ENCODE data around the gene FOXK1.
"Not testable (repeated sequence)": the region's sequence is repeated elsewhere in the genome, so short reads cannot be mapped to it uniquely, and the experiment has no call there.

The FOXK1 gene

GRCh38 chr7:4800487-4800886 lies 118.4 kb downstream of the FOXK1 start:
- H3K27ac ChIP-seq: no peak overlapping the region
- CTCF ChIA-PET: no interaction called here
- POLR2A ChIA-PET (ENCODE audit: low non-redundant PET): no interaction called here
- no peak for TF ChIP-seq CTCF (conservative IDR thresholded peaks at IDR 0.05; ENCODE audit: low read depth)
- no peak for DNase-seq (ENCODE audit: low spot score)

- CTCF ChIA-PET: no interaction called here
- TF ChIP-seq CTCF (conservative IDR thresholded peaks at IDR 0.05; ENCODE audit: low read depth): no peak
- H3K27ac ChIP-seq: no peak overlapping the region
- DNase-seq (ENCODE audit: low spot score): no peak
- POLR2A ChIA-PET (ENCODE audit: low non-redundant PET): no interaction called here
Observed at GRCh38 chr7:4800926-4801838, 119.1 kb downstream of the FOXK1 start.

- no peak for TF ChIP-seq CTCF (conservative IDR thresholded peaks at IDR 0.05; ENCODE audit: low read depth)
- CTCF ChIA-PET: no interaction called here
- H3K27ac ChIP-seq: no peak overlapping the region
- POLR2A ChIA-PET (ENCODE audit: low non-redundant PET): no interaction called here
- no peak for DNase-seq (ENCODE audit: low spot score)
Observed at GRCh38 chr7:4801839-4802231, 119.7 kb downstream of the FOXK1 start.

GRCh38 chr7:4802577-4802976 lies 120.5 kb downstream of the FOXK1 start:
- H3K27ac ChIP-seq; POLR2A ChIA-PET (ENCODE audit: low non-redundant PET); DNase-seq (ENCODE audit: low spot score); CTCF ChIA-PET: not testable (repeated sequence)

- CTCF ChIA-PET: interaction anchor here (0.6 kb wide), 1 partner anchor 186 kb away, joined by 4 read pairs; no protein-coding TSS in a partner anchor
- DNase-seq (ENCODE audit: low spot score): no peak
- no peak overlapping the region for H3K27ac ChIP-seq
- TF ChIP-seq CTCF (conservative IDR thresholded peaks at IDR 0.05; ENCODE audit: low read depth): no peak
- POLR2A ChIA-PET (ENCODE audit: low non-redundant PET): no interaction called here
Observed at GRCh38 chr7:4803397-4804241, 121.5 kb downstream of the FOXK1 start.

- no peak for DNase-seq (ENCODE audit: low spot score)
- no peak for TF ChIP-seq CTCF (conservative IDR thresholded peaks at IDR 0.05; ENCODE audit: low read depth)
- H3K27ac ChIP-seq: no peak overlapping the region
- ChIA-PET POLR2A (ENCODE audit: low non-redundant PET) (no interaction called here), CTCF (interaction anchor here (1.0 kb wide), 1 partner anchor 14 kb away, joined by 3 read pairs; no protein-coding TSS in a partner anchor)
Observed at GRCh38 chr7:4805110-4805983, 123.3 kb downstream of the FOXK1 start.

Measured in RWPE1 (cell line).